Measurements from ENCODE around the gene SYT14. TPM values are rescaled to one million over a fixed set of nuclear protein-coding genes. Genes with fewer than 3 reads are reported as not detected.

The SYT14 gene
- total RNA-seq, 1 experiment from 2014 or later: 10.3 TPM

GRCh38 chr1:209926045-209926444 lies 12.0 kb upstream of the SYT14 start:
- Mint-ChIP-seq H3K9me3 (peaks cover 0 to under 1% of the 10 kb centered on the region in 2 experiments; a peak in 1 of 5 replicates), H3K27me3 (ENCODE audit: low read depth) (no peaks in the 10 kb centered on the region), H3K36me3 (ENCODE audit: insufficient read depth in 1 of 3, low read depth in 3 of 3) (peaks cover 0 to 2% (median 0%) of the 10 kb centered on the region in 3 experiments; a peak in 2 of 7 replicates), H3K27ac (no peak overlapping the region), H3K4me3 (no peak overlapping the region), H3K4me1 (peaks cover 3 to 10% of the 10 kb centered on the region in 2 experiments; a peak in 3 of 4 replicates)
- no peak overlapping the region for H4K8ac ChIP-seq (replicated peaks; ENCODE audit: insufficient read length, low read depth, low read length)
- no peak overlapping the region for H3K4ac ChIP-seq (ENCODE audit: low read depth, low read length)
- H3K56ac ChIP-seq (ENCODE audit: insufficient read length, low read depth, low read length): no peak overlapping the region
- no peaks in the 10 kb centered on the region for H3K27me3 ChIP-seq (ENCODE audit: insufficient read depth, low read length)
- no peak for TF ChIP-seq CTCF (conservative IDR thresholded peaks at IDR 0.05)
- no peak overlapping the region for H3K9ac ChIP-seq (ENCODE audit: extremely low read depth, insufficient read length, low read length)
- H2BK120ac ChIP-seq (ENCODE audit: low read depth, low read length, poor library complexity, severe bottlenecking): no peak overlapping the region
- H3K4me1 ChIP-seq (ENCODE audit: insufficient read depth, low read length): no peaks in the 10 kb centered on the region; the same call in 1 of the 2 replicates
- H4K91ac ChIP-seq (ENCODE audit: insufficient read length, low read depth, low read length): no peak overlapping the region
- no peaks in the 10 kb centered on the region for H3K23me2 ChIP-seq (ENCODE audit: insufficient read length, low read depth, low read length, poor library complexity, severe bottlenecking)
- no peak overlapping the region for H2AK5ac ChIP-seq (ENCODE audit: insufficient read length, low read length)
- no peak for DNase-seq
- H3K79me1 ChIP-seq (ENCODE audit: insufficient read depth, low read depth, low read length, poor library complexity, severe bottlenecking): no peaks in the 10 kb centered on the region
- no peak overlapping the region for H2BK12ac ChIP-seq (ENCODE audit: insufficient read length, low read depth, low read length)
- H3K9me3 ChIP-seq (ENCODE audit: control insufficient read depth, low read depth, low read length): no peaks in the 10 kb centered on the region
- H2BK20ac ChIP-seq (ENCODE audit: low read depth, low read length, poor library complexity, severe bottlenecking): no peak overlapping the region
- no peak overlapping the region for H3K23ac ChIP-seq (ENCODE audit: insufficient read length, low read depth, low read length)
- no peak overlapping the region for H3K18ac ChIP-seq (ENCODE audit: insufficient read length, low read depth, low read length)
- H4K20me1 ChIP-seq (ENCODE audit: control insufficient read depth, insufficient read depth, insufficient read length): no peaks in the 10 kb centered on the region
- H3K14ac ChIP-seq (ENCODE audit: insufficient read depth, low read length): no peak overlapping the region
- no CpG with 5 or more reads among the region's 3 CpGs for WGBS (ENCODE audit: extremely low coverage, insufficient read length, low lambda C conversion rate)
- H2AFZ ChIP-seq (ENCODE audit: low read length): no peak overlapping the region
- no peak overlapping the region for H2BK15ac ChIP-seq (ENCODE audit: low read depth, low read length)
- no peak overlapping the region for H3K4me2 ChIP-seq (ENCODE audit: insufficient read depth, insufficient read length, low read length)
- no peak overlapping the region for H4K5ac ChIP-seq (ENCODE audit: insufficient read length, low read depth, low read length)
- H3K27ac ChIP-seq (ENCODE audit: insufficient read length, low read depth, low read length): no peak overlapping the region
- H3K79me2 ChIP-seq (ENCODE audit: insufficient read depth, low read length): no peaks in the 10 kb centered on the region
- no peak overlapping the region for H3T11ph ChIP-seq (ENCODE audit: low read length)
- H2BK5ac ChIP-seq (ENCODE audit: insufficient read length, low read length): no peak overlapping the region
